ENCODE data around the gene FAH. TPM values are rescaled to one million over a fixed set of nuclear protein-coding genes. Genes with fewer than 3 reads are reported as not detected.
A peak's percentile ranks its signal among the peaks of the same experiment; 100 is the strongest.

The FAH gene
- total and polyA plus RNA-seq, 12 donors = 14.5 to 65.1 (median 28.8) TPM

DNA sequence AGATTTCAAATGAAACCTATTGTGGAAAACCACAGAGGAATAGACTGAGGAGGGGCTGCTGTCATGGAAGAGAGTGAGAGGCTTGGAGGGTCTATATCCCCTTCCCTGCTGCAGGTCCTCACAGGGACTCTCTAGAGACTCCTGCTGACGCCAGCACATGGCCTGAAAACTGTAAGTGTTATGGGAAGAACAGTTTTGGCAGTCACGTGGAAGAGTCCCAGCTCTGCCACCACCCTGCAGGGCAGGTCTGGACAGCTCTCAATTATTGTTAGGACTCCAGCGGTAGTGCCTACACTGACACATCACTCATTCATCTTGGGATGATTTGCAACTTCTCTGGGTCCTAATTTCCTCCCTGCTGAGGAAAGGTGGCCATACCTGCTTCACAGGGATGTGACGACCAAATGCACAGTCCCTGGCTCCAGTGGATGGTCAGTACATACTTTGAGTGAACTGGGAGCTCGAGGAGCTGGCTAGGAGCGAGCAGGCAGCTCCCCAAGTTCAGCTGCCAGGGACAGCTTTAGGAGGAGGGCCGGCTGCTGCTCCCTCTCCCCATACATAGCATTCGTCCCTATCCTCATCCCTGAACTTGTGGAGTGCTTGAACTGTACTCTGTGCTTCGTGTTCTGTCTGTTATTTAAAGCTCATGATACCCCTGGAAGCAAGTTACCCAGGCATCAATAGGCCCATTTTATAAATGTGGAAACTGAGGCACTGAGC is 50.0 kb downstream of the FAH start:
- WGBS, 2 donors = 58% methylated on average over 9 of the region's 9 CpGs
- Histone ChIP-seq H3K27me3 (peaks cover 0 to 27% (median 5%) of the 10 kb centered on the region in 7 donors), H3K4me1 (no peaks in the 10 kb centered on the region), H3K9me3 (no peaks in the 10 kb centered on the region), H3K4me3 (no peak overlapping the region), H3K36me3 (no peaks in the 10 kb centered on the region), H3K27ac (no peak overlapping the region)
- intact Hi-C loops (cut with DNase I) = loop anchor here in 1 of 10 donors (10.0 kb wide), 1 partner anchor 62 kb away; no protein-coding TSS in a partner anchor
- DNase-seq = no peak
- ATAC-seq = peak in 1 of 8 donors; percentile 29
- TF ChIP-seq, protein P1, sequence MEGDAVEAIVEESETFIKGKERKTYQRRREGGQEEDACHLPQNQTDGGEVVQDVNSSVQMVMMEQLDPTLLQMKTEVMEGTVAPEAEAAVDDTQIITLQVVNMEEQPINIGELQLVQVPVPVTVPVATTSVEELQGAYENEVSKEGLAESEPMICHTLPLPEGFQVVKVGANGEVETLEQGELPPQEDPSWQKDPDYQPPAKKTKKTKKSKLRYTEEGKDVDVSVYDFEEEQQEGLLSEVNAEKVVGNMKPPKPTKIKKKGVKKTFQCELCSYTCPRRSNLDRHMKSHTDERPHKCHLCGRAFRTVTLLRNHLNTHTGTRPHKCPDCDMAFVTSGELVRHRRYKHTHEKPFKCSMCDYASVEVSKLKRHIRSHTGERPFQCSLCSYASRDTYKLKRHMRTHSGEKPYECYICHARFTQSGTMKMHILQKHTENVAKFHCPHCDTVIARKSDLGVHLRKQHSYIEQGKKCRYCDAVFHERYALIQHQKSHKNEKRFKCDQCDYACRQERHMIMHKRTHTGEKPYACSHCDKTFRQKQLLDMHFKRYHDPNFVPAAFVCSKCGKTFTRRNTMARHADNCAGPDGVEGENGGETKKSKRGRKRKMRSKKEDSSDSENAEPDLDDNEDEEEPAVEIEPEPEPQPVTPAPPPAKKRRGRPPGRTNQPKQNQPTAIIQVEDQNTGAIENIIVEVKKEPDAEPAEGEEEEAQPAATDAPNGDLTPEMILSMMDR (IDR thresholded peaks at IDR 0.05) = no peak

DNA sequence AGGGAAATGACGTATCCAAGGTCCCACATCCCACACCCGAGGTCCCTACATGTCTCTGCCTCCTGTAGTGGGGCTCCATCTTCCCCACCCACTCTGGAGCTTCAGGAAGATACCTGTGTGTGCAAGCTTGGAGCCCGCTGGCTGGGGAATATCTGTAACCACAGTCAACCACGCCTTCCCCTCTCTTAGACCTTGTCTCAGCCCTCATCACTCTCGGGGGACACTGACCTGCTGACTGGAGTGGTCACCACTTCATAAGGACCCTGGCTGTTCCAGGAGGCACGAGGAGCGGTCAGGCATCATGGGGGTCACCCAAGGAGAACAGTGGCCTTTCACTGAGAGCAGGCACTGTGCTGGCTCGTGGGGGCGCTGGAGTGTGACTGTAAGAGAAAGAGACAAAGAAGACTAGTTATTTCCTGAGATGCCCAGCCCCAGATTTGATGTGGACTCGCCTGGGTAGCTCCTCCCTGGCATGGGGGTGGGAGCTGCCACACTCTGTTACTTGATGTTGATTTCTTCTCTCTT is 50.6 kb downstream of the FAH start:
- ATAC-seq (no peak), DNase-seq (no peak)
- Histone ChIP-seq H3K27ac (no peak overlapping the region), H3K36me3 (no peaks in the 10 kb centered on the region), H3K9me3 (no peaks in the 10 kb centered on the region), H3K4me1 (no peaks in the 10 kb centered on the region), H3K4me3 (no peak overlapping the region), H3K27me3 (peaks cover 0 to 33% (median 8%) of the 10 kb centered on the region in 7 donors)
- TF ChIP-seq, protein P1 (IDR thresholded peaks at IDR 0.05) = no peak
- intact Hi-C loops (cut with DNase I) = loop anchor here in 1 of 10 donors (10.0 kb wide), 1 partner anchor 61 kb away; no protein-coding TSS in a partner anchor
- WGBS, 2 donors = 74 to 83% methylated on average over 10 of the region's 10 CpGs

DNA sequence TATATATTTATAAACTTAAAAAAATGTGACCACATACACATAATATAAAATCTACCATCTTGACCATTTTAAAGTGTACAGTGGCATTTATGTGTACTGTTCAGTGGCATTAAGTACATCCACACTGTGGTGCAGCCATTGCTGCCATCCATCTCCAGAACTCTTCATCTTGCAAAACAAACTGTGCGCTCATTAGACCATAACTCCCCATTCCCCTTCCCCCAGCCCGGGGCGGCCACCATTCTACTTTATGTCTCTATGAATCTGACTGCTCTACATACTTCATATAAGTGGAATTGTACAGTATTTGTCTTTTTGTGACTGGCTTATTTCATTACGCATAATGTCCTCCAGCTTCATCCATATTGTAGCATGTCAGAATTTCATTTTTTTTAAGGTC is 51.4 kb downstream of the FAH start:
- Histone ChIP-seq H3K27ac (no peak overlapping the region), H3K4me1 (no peaks in the 10 kb centered on the region), H3K9me3 (no peaks in the 10 kb centered on the region), H3K4me3 (no peak overlapping the region), H3K36me3 (no peaks in the 10 kb centered on the region), H3K27me3 (peaks cover 0 to 37% (median 11%) of the 10 kb centered on the region in 7 donors)
- WGBS, 2 donors = 93 to 95% methylated on average over 4 of the region's 4 CpGs
- intact Hi-C loops (cut with DNase I) = loop anchor here in 1 of 10 donors (10.0 kb wide), 1 partner anchor 61 kb away; no protein-coding TSS in a partner anchor
- ATAC-seq (no peak), DNase-seq (no peak)
- TF ChIP-seq, protein P1 (IDR thresholded peaks at IDR 0.05) = no peak

DNA sequence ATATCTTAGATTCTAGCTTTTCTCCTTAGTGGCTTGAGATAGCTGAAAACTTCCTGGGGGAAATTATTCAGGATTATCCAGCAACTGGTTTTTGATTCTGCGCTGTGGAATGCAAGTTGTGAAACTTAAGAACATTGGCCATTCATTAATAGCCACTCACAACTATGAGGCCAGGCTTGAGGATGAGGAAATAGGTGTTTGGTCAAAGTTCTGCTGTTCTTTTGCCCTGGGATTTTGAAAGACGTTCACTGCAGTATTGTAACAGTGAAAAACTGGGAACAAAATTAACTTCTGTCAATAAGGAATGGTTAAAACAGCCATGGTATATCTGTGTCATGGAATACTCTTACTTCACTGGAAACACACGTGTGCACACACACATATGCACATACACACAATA is 55.1 kb downstream of the FAH start:
- ATAC-seq = no peak
- no peaks in the 10 kb centered on the region for H3K36me3 ChIP-seq
- peaks cover 0 to 6% (median 0%) of the 10 kb centered on the region in 11 donors for H3K9me3 ChIP-seq
- no peak overlapping the region for H3K4me3 ChIP-seq
- no peak for DNase-seq
- intact Hi-C loops (cut with DNase I) = loop anchor here in 1 of 10 donors (10.0 kb wide), 1 partner anchor 57 kb away; no protein-coding TSS in a partner anchor
- peaks cover 0 to 40% (median 12%) of the 10 kb centered on the region in 7 donors for H3K27me3 ChIP-seq
- no peak overlapping the region for H3K27ac ChIP-seq
- no peaks in the 10 kb centered on the region for H3K4me1 ChIP-seq
- 74 to 76% methylated on average over 3 of the region's 3 CpGs for whole genome bisulfite sequencing, 2 donors
- TF ChIP-seq, protein P1 (IDR thresholded peaks at IDR 0.05) = no peak

Measured in heart right ventricle (tissue), 16 donors.